Measurements from ENCODE around the gene ADSL. TPM values are rescaled to one million over a fixed set of nuclear protein-coding genes. Genes with fewer than 3 reads are reported as not detected.

Gene ADSL
- total and polyA plus RNA-seq, 2 of the 8 experiments (the other 6 are each of a cell fraction or from before 2014, with no cell fraction given), result 197 to 218 TPM

DNA sequence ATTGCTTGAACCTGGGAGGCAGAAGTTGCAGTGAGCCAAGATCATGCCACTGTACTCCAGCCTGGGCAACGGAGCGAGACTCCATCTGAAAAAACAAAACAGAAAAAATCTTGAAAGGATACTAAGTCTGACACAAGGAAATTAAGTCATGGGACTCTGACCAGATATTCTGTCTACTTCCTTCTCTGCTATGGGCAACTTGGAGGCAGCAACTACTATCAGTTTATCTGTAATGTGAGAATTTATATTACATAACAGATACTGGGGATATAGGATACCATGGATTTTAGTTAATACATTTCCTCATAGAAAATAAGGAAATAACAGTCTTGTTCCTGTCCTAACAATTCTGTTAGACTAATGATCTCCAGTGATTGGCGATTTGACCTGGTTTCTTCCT is 22.5 kb downstream of the ADSL start (continued):
- no peak for TF ChIP-seq CBX5 (IDR thresholded peaks at IDR 0.05; ENCODE audit: low read depth, low read length)
- TF ChIP-seq PHF8 (conservative IDR thresholded peaks at IDR 0.05; ENCODE audit: low read depth, low read length), result no peak

Measured in H1 (cell line).